HepG2 (cell line): ENCODE measurements around the gene KLF7. TPM values are rescaled to one million over a fixed set of nuclear protein-coding genes. Genes with fewer than 3 reads are reported as not detected.

Experiments used
- ATAC-seq: fragments of 200-7000 bp; cut with Tn5 transposase; 3 replicates; pipeline ENCODE4 v1.9.1; 2020; ENCODE audit warnings: mild to moderate bottlenecking, moderate library complexity
- BruUV-seq: library from RNA; stranded (reverse); fragments of 400-500 nt; replicated peaks from 2 replicates; lab custom pipeline; 2021; lab: Mats Ljungman, UMichigan
- CTCF ChIA-PET: fragments of 300-600 bp; formaldehyde crosslinking; extraction: SDS; loops from one replicate; lab custom pipeline; 2021; ENCODE audit warnings: low total read pairs, inconsistent platforms, low intra/inter-chr PET ratio; lab: Yijun Ruan, JAX
- POLR2A ChIA-PET: fragments of 350-600 bp; sonication (Branson Sonifier 250); formaldehyde crosslinking; loops from one replicate; lab custom pipeline; 2020; ENCODE audit warnings: antibody characterized with exemption, inconsistent platforms; lab: Yijun Ruan, JAX
- DNase-seq: peaks from one replicate; pipeline ENCODE4 v3.0.0-alpha.2; 2015; ENCODE audit warnings: low spot score
- FAIRE-seq: peaks from 3 replicates; lab custom pipeline; 2011; peaks lifted over from hg19 to GRCh38; lab: Jason Lieb, UNC
- H2AFZ ChIP-seq: one replicate; pipeline ENCODE4 v1.6.1; 2011; ENCODE audit warnings: low read length, inconsistent platforms
- H3K27ac ChIP-seq: fragments of 300-600 bp; 3 replicates; pipeline ENCODE4 v1.8.0; 2011; ENCODE audit warnings: mixed run types, mild to moderate bottlenecking, mixed read lengths, low read length, inconsistent platforms; ENCODE audit not compliant: insufficient read depth; ENCODE audit errors: extremely low read length
- H3K27me3 ChIP-seq, 2 experiments: fragments of 200-600 bp in 1 of 2; 2 replicates in 1 of 2; 3 replicates in 1 of 2; pipeline versions ENCODE4 v1.6.0 to v1.8.0; 2011; ENCODE audit warnings: low read length in 2 of 2, mild to moderate bottlenecking in 2 of 2, moderate library complexity in 2 of 2, inconsistent platforms in 1 of 2; ENCODE audit not compliant: insufficient read depth in 2 of 2, control insufficient read depth in 1 of 2
- H3K36me3 ChIP-seq, 2 experiments: fragments of 200-600 bp in 1 of 2; replicated peaks in 1 of 2; 2 replicates in 1 of 2; 3 replicates in 1 of 2; pipeline versions ENCODE4 v1.5.1 to v1.8.0; 2011; ENCODE audit warnings: low read length in 2 of 2, inconsistent platforms in 1 of 2; ENCODE audit not compliant: insufficient read depth in 2 of 2, control insufficient read depth in 1 of 2
- H3K4me1 ChIP-seq: 2 replicates; pipeline ENCODE4 v1.5.1; 2012; ENCODE audit warnings: low read length, inconsistent platforms; ENCODE audit not compliant: insufficient read depth
- H3K4me2 ChIP-seq: 2 replicates; pipeline ENCODE4 v1.6.0; 2011; ENCODE audit warnings: low read depth, low read length, inconsistent platforms
- H3K4me3 ChIP-seq, 3 experiments: fragments of 200-600 bp in 1 of 3; sonication (generic), shearing (Covaris generic) in 1 of 3; replicated peaks in 1 of 3; 2 replicates each; pipeline ENCODE4 v1.5.1; 2011 to 2016; ENCODE audit warnings: low read length in 3 of 3, inconsistent platforms in 2 of 3, low read depth in 2 of 3, mild to moderate bottlenecking in 2 of 3, control low read depth in 1 of 3, mixed read lengths in 1 of 3; ENCODE audit not compliant: insufficient read depth in 1 of 3
- H3K79me2 ChIP-seq: one replicate; pipeline ENCODE4 v1.6.1; 2011; ENCODE audit warnings: low read length, inconsistent platforms; ENCODE audit not compliant: insufficient read depth
- H3K9ac ChIP-seq: 2 replicates; pipeline ENCODE4 v1.6.0; 2011; ENCODE audit warnings: mild to moderate bottlenecking, low read depth, low read length, inconsistent platforms; ENCODE audit not compliant: insufficient read depth
- H3K9me3 ChIP-seq: 2 replicates; pipeline ENCODE4 v1.5.1; 2012; ENCODE audit warnings: mild to moderate bottlenecking, low read length
- H4K20me1 ChIP-seq: 2 replicates; pipeline ENCODE4 v1.6.0; 2011; ENCODE audit warnings: inconsistent platforms, mild to moderate bottlenecking, low read length, moderate library complexity; ENCODE audit not compliant: insufficient read depth
- CENPT ChIP-seq: sonication (generic); formaldehyde crosslinking; IDR thresholded peaks from 2 replicates; pipeline ENCODE4 v1.8.0; 2022; ENCODE audit warnings: low read depth, mild to moderate bottlenecking, moderate library complexity, missing genetic modification reagents
- CREBL2 ChIP-seq: sonication (generic); formaldehyde crosslinking; IDR thresholded peaks from 2 replicates; pipeline ENCODE4 v1.8.1; 2023; ENCODE audit warnings: missing genetic modification reagents, mild to moderate bottlenecking, borderline replicate concordance
- HDAC6 ChIP-seq: fragments of 200-600 bp; sonication (generic); IDR thresholded peaks from 2 replicates; pipeline ENCODE4 v1.7.0; 2017; ENCODE audit warnings: mild to moderate bottlenecking, antibody characterized with exemption, low read length, low read depth
- NFKB2 ChIP-seq: sonication (generic); formaldehyde crosslinking; IDR thresholded peaks from 2 replicates; pipeline ENCODE4 v1.4.0; 2020; ENCODE audit warnings: missing genetic modification reagents, borderline replicate concordance
- REST ChIP-seq, 2 experiments: IDR thresholded peaks; 2 replicates each; pipeline ENCODE4 v1.6.1; 2011 to 2012; ENCODE audit warnings: low read length in 2 of 2, borderline replicate concordance in 1 of 2, low read depth in 1 of 2, mild to moderate bottlenecking in 1 of 2, moderate library complexity in 1 of 2
- ZBTB33 ChIP-seq: sonication (generic); formaldehyde crosslinking; IDR thresholded peaks from 2 replicates; pipeline ENCODE4 v1.4.0; 2020; ENCODE audit warnings: missing genetic modification reagents
- ZKSCAN1 ChIP-seq: fragments of 150-350 bp; IDR thresholded peaks from 2 replicates; pipeline ENCODE4 v1.6.1; 2014; ENCODE audit warnings: low read length
- ZNF101 ChIP-seq: sonication (generic); formaldehyde crosslinking; IDR thresholded peaks from 2 replicates; pipeline ENCODE4 v1.4.0; 2020; ENCODE audit warnings: mild to moderate bottlenecking, low read depth, missing genetic modification reagents, borderline replicate concordance
- WGBS: methylation state at CpG from one replicate; pipeline ENCODE4 v1.1.6; 2017; ENCODE audit warnings: low lambda C conversion rate; 5-methylcytosine and 5-hydroxymethylcytosine counted together
- in situ Hi-C: cut with HindIII; loops from 2 replicates; pipeline ENCODE4 v1.10.0; 2017; ENCODE audit warnings: low pct_unique_long_range_greater_than_20kb; ENCODE audit not compliant: extremely low pct_ligation_motif_present
- intact Hi-C: fragments of 100-400 bp; cut with micrococcal nuclease; formaldehyde crosslinking; loops from one replicate; pipeline ENCODE4 v1.10.0; 2022; ENCODE audit not compliant: unreplicated experiment
- polyA plus RNA-seq, 8 experiments: library from polyadenylated mRNA; depleted of rRNA in 3 of 8; stranded (reverse) in 7 of 8; unstranded in 1 of 8; fragments of >200 nt; fragmentation: Illumina TruSeq in 4 of 8; extraction: Trizol in 4 of 8; gene quantifications; 2 replicates each; pipeline versions ENCODE4 v1.2.1 to v1.2.3, GENCODE V29; 2011 to 2016; ENCODE audit warnings: low read depth in 4 of 8, missing spikeins in 1 of 8, mixed read lengths in 1 of 8; ENCODE audit not compliant: insufficient read depth in 1 of 8
- total RNA-seq, 5 experiments: library from RNA; depleted of rRNA; stranded (reverse); fragments of >200 nt; fragmentation: Illumina TruSeq; extraction: Trizol; gene quantifications; 2 replicates each; pipeline ENCODE4 v1.2.3, GENCODE V29; 2016; ENCODE audit warnings: low read depth in 1 of 5

KLF7 gene
- total and polyA plus RNA-seq, 2 of the 13 experiments (the other 11 are each of a cell fraction or from before 2014, with no cell fraction given), result 2.6 to 5.4 TPM

GRCh38 chr2:207161247-207162123 lies 4.3 kb downstream of the KLF7 start:
- intact Hi-C loops (loop anchor here (10.0 kb wide), 3 partner anchors 117 to 313 kb away; no protein-coding TSS in a partner anchor), in situ Hi-C loops (no loop called here)
- Histone ChIP-seq H3K9me3 (no peaks in the 10 kb centered on the region), H3K27ac (no peak overlapping the region), H3K4me1 (peaks cover 38% of the 10 kb centered on the region), H3K4me2 (no peak overlapping the region), H4K20me1 (peaks cover 5% of the 10 kb centered on the region; the same call in 1 of the 2 replicates), H3K4me3 (no peak overlapping the region), H3K27me3 (peaks cover 0 to 4% of the 10 kb centered on the region in 2 experiments; a peak in 1 of 5 replicates), H2AFZ (no peak overlapping the region), H3K79me2 (peaks cover 11% of the 10 kb centered on the region), H3K9ac (no peak overlapping the region), H3K36me3 (no peaks in the 10 kb centered on the region)
- no peak for TF ChIP-seq CREBL2 (CRISPR knock-in tag)
- FAIRE-seq (no peak), DNase-seq (no peak), ATAC-seq (no peak)
- 94% methylated on average over 7 of the region's 7 CpGs for WGBS
- no TSS peak for BruUV-seq
- POLR2A ChIA-PET, result no interaction called here
- CTCF ChIA-PET, result no interaction called here

- no peak overlapping the region for H3K4me3 ChIP-seq
- no TSS peak for BruUV-seq
- H3K79me2 ChIP-seq, result peaks cover 7% of the 10 kb centered on the region
- no peak overlapping the region for H3K27ac ChIP-seq
- H3K9me3 ChIP-seq, result no peaks in the 10 kb centered on the region
- CTCF ChIA-PET, result no interaction called here
- H4K20me1 ChIP-seq, result peaks cover 8% of the 10 kb centered on the region; the same call in 1 of the 2 replicates
- no peak overlapping the region for H3K9ac ChIP-seq
- no peak overlapping the region for H2AFZ ChIP-seq
- DNase-seq, result no peak
- H3K36me3 ChIP-seq, result no peaks in the 10 kb centered on the region
- H3K27me3 ChIP-seq, result no peaks in the 10 kb centered on the region; a peak in 1 of 5 replicates
- H3K4me2 ChIP-seq, result no peak overlapping the region
- ATAC-seq, result no peak
- intact Hi-C loops, result loop anchor here (10.0 kb wide), 3 partner anchors 115 to 315 kb away; no protein-coding TSS in a partner anchor
- 87% methylated on average over 7 of the region's 7 CpGs for WGBS
- FAIRE-seq, result no peak
- in situ Hi-C loops, result no loop called here
- POLR2A ChIA-PET, result no interaction called here
- peaks cover 38% of the 10 kb centered on the region for H3K4me1 ChIP-seq
- TF ChIP-seq ZNF101 (no peak), ZKSCAN1 (no peak), ZBTB33 (CRISPR knock-in tag) (no peak), NFKB2 (CRISPR knock-in tag) (no peak), CENPT (CRISPR knock-in tag) (no peak), HDAC6 (no peak), REST (IDR thresholded peaks at IDR 0.05; ENCODE audit: borderline replicate concordance in 1 of 2, low read depth in 1 of 2, low read length in 2 of 2) (peak in 1 of 2 experiments; percentile 78; a peak in 3 of 4 replicates)
Observed at GRCh38 chr2:207160115-207160514, 5.6 kb downstream of the KLF7 start.
